ENCODE measurements around the gene BANP.

Gene BANP

DNA sequence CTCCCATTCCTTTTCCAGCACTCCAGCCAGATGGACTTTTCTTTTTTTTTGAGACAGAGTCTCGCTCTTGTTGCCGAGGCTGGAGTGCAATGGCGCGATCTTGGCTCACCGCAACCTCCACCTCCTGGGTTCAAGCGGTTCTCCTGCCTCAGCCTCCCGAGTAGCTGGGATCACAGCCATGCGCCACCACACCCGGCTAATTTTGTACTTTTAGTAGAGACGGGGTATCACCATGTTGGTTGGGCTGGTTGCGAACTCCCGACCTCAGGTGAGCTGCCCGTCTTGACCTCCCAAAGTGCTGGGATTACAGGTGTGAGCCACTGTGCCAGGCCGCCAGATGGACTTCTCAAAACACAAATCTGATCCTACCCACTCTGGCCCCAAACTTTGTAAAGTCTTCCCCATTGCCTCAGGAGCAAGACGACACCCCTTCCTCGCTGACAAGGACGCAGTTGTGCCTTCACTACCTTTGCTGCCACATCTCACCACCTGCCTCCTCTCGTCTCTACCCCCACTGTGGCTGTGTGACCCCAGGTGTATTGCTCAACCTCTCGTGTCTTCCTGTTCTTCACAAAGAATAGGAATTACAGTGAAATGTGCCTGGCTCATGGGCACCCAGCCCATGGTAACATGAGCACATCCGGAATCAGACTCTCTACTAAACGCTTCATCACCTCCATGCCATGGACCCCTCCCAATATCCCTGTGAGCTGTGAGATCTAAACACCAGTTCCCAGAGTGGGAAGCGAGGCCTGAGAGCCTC lies 3.7 kb upstream of the BANP start:
- ATAC-seq (ENCODE audit: low read depth) (no peak), DNase-seq (ENCODE audit: low spot score) (no peak)
- Histone ChIP-seq H3K4me3 (ENCODE audit: severe bottlenecking) (no peak overlapping the region), H3K27me3 (ENCODE audit: insufficient read depth, poor library complexity, severe bottlenecking) (no peaks in the 10 kb centered on the region), H3K27ac (ENCODE audit: poor library complexity, severe bottlenecking) (no peak overlapping the region), H3K9me3 (ENCODE audit: severe bottlenecking) (no peaks in the 10 kb centered on the region), H3K36me3 (ENCODE audit: low read depth) (peaks cover 7% of the 10 kb centered on the region), H3K4me1 (ENCODE audit: insufficient read depth, poor library complexity, severe bottlenecking) (peaks cover 16% of the 10 kb centered on the region)
- TF ChIP-seq, protein P1, sequence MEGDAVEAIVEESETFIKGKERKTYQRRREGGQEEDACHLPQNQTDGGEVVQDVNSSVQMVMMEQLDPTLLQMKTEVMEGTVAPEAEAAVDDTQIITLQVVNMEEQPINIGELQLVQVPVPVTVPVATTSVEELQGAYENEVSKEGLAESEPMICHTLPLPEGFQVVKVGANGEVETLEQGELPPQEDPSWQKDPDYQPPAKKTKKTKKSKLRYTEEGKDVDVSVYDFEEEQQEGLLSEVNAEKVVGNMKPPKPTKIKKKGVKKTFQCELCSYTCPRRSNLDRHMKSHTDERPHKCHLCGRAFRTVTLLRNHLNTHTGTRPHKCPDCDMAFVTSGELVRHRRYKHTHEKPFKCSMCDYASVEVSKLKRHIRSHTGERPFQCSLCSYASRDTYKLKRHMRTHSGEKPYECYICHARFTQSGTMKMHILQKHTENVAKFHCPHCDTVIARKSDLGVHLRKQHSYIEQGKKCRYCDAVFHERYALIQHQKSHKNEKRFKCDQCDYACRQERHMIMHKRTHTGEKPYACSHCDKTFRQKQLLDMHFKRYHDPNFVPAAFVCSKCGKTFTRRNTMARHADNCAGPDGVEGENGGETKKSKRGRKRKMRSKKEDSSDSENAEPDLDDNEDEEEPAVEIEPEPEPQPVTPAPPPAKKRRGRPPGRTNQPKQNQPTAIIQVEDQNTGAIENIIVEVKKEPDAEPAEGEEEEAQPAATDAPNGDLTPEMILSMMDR (IDR thresholded peaks at IDR 0.05; ENCODE audit: poor library complexity, severe bottlenecking) = no peak

DNA sequence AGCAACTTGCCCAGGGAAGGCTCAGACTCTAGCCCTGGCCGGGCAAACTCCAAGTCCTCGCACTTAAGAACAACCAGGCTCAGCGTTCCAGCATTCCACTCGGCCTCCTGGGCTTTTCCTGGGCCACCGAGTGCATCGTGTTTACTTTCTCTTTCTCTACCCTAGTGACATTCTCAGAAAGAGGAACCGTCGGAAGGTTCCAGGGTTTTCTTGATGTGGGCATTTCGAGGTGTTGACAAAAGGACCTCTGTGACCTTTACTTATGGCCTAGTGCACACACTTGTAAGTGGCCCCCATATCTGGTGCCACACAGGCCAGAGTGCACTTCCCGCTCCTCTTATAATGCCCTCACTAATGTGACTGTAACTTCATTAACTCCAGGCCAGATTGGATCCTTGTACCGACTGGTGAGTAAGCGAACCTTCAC lies 3.1 kb upstream of the BANP start:
- TF ChIP-seq, protein P1 (IDR thresholded peaks at IDR 0.05; ENCODE audit: poor library complexity, severe bottlenecking) = no peak
- DNase-seq (ENCODE audit: low spot score) (no peak), ATAC-seq (ENCODE audit: low read depth) (no peak)
- Histone ChIP-seq H3K27ac (ENCODE audit: poor library complexity, severe bottlenecking) (no peak overlapping the region), H3K36me3 (ENCODE audit: low read depth) (peaks cover 13% of the 10 kb centered on the region), H3K27me3 (ENCODE audit: insufficient read depth, poor library complexity, severe bottlenecking) (no peaks in the 10 kb centered on the region), H3K4me1 (ENCODE audit: insufficient read depth, poor library complexity, severe bottlenecking) (peaks cover 18% of the 10 kb centered on the region), H3K9me3 (ENCODE audit: severe bottlenecking) (no peaks in the 10 kb centered on the region), H3K4me3 (ENCODE audit: severe bottlenecking) (no peak overlapping the region)

DNA sequence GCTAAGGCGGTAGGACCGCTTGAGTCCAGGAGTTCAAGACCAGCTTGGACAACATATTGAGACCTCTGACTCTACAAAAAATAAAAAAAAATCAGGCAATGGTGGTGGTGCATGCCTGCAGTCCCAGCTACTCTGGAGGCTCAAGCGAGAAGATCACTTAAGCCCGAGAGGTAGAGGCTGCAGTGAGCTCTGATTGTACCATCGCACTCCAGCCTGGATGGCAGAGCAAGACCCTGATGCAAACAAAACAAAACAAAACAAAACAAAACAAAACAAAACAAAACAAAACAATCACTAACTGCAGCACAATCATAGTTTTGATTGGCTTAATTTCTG lies 2.5 kb upstream of the BANP start:
- DNase-seq (ENCODE audit: low spot score) (no peak), ATAC-seq (ENCODE audit: low read depth) (no peak)
- Histone ChIP-seq H3K9me3 (ENCODE audit: severe bottlenecking) (no peaks in the 10 kb centered on the region), H3K27me3 (ENCODE audit: insufficient read depth, poor library complexity, severe bottlenecking) (no peaks in the 10 kb centered on the region), H3K27ac (ENCODE audit: poor library complexity, severe bottlenecking) (no peak overlapping the region), H3K4me3 (ENCODE audit: severe bottlenecking) (no peak overlapping the region), H3K36me3 (ENCODE audit: low read depth) (peaks cover 19% of the 10 kb centered on the region), H3K4me1 (ENCODE audit: insufficient read depth, poor library complexity, severe bottlenecking) (peaks cover 18% of the 10 kb centered on the region)
- TF ChIP-seq, protein P1 (IDR thresholded peaks at IDR 0.05; ENCODE audit: poor library complexity, severe bottlenecking) = no peak

DNA sequence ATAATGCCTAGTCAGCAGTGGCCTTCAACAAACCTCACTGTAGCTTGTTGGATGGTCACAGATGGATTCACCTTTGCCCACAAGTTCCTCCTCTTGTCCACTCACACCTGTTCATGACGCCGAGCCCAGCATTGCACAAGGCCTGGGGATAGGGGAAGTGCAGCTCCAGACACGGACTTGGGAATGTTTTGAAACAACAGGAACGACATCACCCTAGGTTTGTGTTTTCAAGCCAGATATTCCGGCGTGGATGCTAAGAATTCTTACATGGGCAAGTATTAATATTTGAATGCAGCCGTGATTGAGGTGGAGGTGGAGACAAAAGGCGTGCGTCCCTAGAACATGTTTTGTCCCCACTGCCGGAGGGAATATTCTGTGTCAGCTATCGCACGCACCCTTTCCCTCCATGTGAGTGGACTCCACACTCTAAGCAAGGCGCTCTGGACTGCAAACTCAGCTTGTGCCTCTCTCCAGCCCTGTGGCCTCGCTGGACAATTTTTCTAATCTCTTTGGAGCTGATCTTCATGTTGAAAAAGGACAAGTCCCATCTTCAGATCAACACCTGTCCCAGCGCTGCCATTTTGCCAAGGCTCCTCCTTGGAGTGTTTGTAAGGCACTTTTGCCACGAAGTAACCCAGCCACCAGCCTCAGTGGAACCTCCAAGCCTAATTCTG lies 2.0 kb upstream of the BANP start:
- TF ChIP-seq, protein P1 (IDR thresholded peaks at IDR 0.05; ENCODE audit: poor library complexity, severe bottlenecking) = no peak
- peaks cover 18% of the 10 kb centered on the region for H3K4me1 ChIP-seq (ENCODE audit: insufficient read depth, poor library complexity, severe bottlenecking)
- peaks cover 24% of the 10 kb centered on the region for H3K36me3 ChIP-seq (ENCODE audit: low read depth)
- H3K9me3 ChIP-seq (ENCODE audit: severe bottlenecking) = no peaks in the 10 kb centered on the region
- H3K4me3 ChIP-seq (ENCODE audit: severe bottlenecking) = no peak overlapping the region
- no peak for DNase-seq (ENCODE audit: low spot score)
- no peak for ATAC-seq (ENCODE audit: low read depth)
- no peak overlapping the region for H3K27ac ChIP-seq (ENCODE audit: poor library complexity, severe bottlenecking)
- no peaks in the 10 kb centered on the region for H3K27me3 ChIP-seq (ENCODE audit: insufficient read depth, poor library complexity, severe bottlenecking)

All from RWPE2 (cell line).